ENCODE results near the gene SPINDOC. TPM values are rescaled to one million over a fixed set of nuclear protein-coding genes. Genes with fewer than 3 reads are reported as not detected.
"Not testable (repeated sequence)": the region's sequence is repeated elsewhere in the genome, so short reads cannot be mapped to it uniquely, and the experiment has no call there.

Gene SPINDOC
- total RNA-seq, 2 donors from 2014 or later, result 7.0 to 12.1 TPM

- Histone ChIP-seq H3K27me3 (no peaks in the 10 kb centered on the region), H3K9me3 (no peaks in the 10 kb centered on the region), H3K4me1 (peaks cover 0 to 36% of the 10 kb centered on the region in 2 donors), H3K4me3 (peak overlapping the region; percentile 71 to 85), H3K36me3 (no peaks in the 10 kb centered on the region), H3K27ac (peak overlapping the region; percentile 71 to 75)
- TF ChIP-seq, protein P1, sequence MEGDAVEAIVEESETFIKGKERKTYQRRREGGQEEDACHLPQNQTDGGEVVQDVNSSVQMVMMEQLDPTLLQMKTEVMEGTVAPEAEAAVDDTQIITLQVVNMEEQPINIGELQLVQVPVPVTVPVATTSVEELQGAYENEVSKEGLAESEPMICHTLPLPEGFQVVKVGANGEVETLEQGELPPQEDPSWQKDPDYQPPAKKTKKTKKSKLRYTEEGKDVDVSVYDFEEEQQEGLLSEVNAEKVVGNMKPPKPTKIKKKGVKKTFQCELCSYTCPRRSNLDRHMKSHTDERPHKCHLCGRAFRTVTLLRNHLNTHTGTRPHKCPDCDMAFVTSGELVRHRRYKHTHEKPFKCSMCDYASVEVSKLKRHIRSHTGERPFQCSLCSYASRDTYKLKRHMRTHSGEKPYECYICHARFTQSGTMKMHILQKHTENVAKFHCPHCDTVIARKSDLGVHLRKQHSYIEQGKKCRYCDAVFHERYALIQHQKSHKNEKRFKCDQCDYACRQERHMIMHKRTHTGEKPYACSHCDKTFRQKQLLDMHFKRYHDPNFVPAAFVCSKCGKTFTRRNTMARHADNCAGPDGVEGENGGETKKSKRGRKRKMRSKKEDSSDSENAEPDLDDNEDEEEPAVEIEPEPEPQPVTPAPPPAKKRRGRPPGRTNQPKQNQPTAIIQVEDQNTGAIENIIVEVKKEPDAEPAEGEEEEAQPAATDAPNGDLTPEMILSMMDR (IDR thresholded peaks at IDR 0.05), result no peak
- no peak for DNase-seq (ENCODE audit: low spot score)
Measured at GRCh38 chr11:63769714-63770455, 43.4 kb upstream of the SPINDOC start.

DNA sequence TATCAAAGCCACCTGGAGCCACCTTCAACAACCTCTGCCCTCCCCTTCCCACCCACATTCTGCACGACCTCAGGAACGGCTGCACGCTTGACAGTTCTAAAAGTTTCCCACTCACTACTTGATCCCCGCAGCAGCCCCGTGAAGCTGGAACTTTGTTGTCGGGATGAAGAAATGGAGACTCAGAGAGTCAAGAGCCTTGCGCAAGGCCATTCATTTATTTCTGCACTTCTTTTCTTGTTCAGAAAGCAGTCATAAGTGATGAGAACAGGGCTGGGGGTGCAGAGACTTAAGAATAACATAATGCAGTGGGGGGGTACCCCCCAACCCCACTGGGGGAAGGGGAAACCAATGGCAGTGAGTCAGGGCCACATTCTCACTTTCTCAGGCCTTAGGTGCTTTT is 42.5 kb upstream of the SPINDOC start:
- no peaks in the 10 kb centered on the region for H3K9me3 ChIP-seq
- no peak overlapping the region for H3K4me3 ChIP-seq
- H3K36me3 ChIP-seq, result no peaks in the 10 kb centered on the region
- H3K27me3 ChIP-seq, result no peaks in the 10 kb centered on the region
- DNase-seq (ENCODE audit: low spot score), result no peak
- TF ChIP-seq, protein P1 (IDR thresholded peaks at IDR 0.05), result no peak
- peaks cover 0 to 27% of the 10 kb centered on the region in 2 donors for H3K4me1 ChIP-seq
- H3K27ac ChIP-seq, result no peak overlapping the region

- not testable (repeated sequence) for DNase-seq (ENCODE audit: low spot score); H3K36me3 ChIP-seq; H3K4me3 ChIP-seq; H3K27ac ChIP-seq; H3K9me3 ChIP-seq; H3K27me3 ChIP-seq
- peaks cover 0 to 17% of the 10 kb centered on the region in 2 donors for H3K4me1 ChIP-seq
Measured at GRCh38 chr11:63771741-63772318, 41.4 kb upstream of the SPINDOC start.

DNA sequence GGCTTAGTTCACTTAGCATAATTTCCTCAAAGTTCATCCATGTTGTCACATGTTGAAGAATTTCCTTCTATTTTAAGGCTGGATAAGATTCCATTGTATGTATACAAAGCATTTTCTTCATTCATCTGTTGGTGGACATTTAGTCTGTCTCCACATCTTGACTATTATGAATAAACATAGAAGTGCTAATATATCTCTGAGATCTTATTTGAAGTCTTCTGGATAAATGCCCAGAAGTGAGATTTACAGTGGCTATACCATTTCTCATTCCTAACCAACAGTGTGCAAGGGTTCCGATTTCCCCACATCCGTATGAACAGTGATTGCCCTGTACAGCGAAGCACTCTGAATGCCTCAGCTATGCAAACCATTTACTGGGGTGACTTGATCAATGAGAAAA is 38.1 kb upstream of the SPINDOC start:
- H3K9me3 ChIP-seq, result no peaks in the 10 kb centered on the region
- DNase-seq (ENCODE audit: low spot score), result no peak

GRCh38 chr11:63779039-63779438 is 34.2 kb upstream of the SPINDOC start:
- Histone ChIP-seq H3K27ac (no peak overlapping the region), H3K36me3 (no peaks in the 10 kb centered on the region), H3K4me3 (no peak overlapping the region), H3K9me3 (no peaks in the 10 kb centered on the region), H3K4me1 (no peaks in the 10 kb centered on the region), H3K27me3 (no peaks in the 10 kb centered on the region)
- TF ChIP-seq, protein P1 (IDR thresholded peaks at IDR 0.05), result no peak
- DNase-seq (ENCODE audit: low spot score), result no peak

More for the DNA sequence above, 38.1 kb upstream of the SPINDOC start:
- Histone ChIP-seq H3K27ac (no peak overlapping the region), H3K4me1 (peaks cover 0 to under 1% of the 10 kb centered on the region in 2 donors), H3K36me3 (no peaks in the 10 kb centered on the region), H3K4me3 (no peak overlapping the region), H3K27me3 (no peaks in the 10 kb centered on the region)
- TF ChIP-seq, protein P1 (IDR thresholded peaks at IDR 0.05), result no peak

- H3K9me3 ChIP-seq, result no peaks in the 10 kb centered on the region
- H3K36me3 ChIP-seq, result no peaks in the 10 kb centered on the region
- no peak overlapping the region for H3K4me3 ChIP-seq
- no peak overlapping the region for H3K27ac ChIP-seq
- no peaks in the 10 kb centered on the region for H3K27me3 ChIP-seq
- no peaks in the 10 kb centered on the region for H3K4me1 ChIP-seq
- DNase-seq (ENCODE audit: low spot score), result no peak
- TF ChIP-seq, protein P1 (IDR thresholded peaks at IDR 0.05), result no peak
Measured at GRCh38 chr11:63782749-63783148, 30.5 kb upstream of the SPINDOC start.

Measured in right atrium auricular region (tissue), 2 donors.